Fibroblast of lung (primary cell): Measurements from ENCODE around the gene MOXD1.

Source experiments
- EZH2 ChIP-seq: IDR thresholded peaks from 2 replicates; pipeline ENCODE4 v1.5.1; 2012; ENCODE audit warnings: low read length, control low read depth, mild to moderate bottlenecking; ENCODE audit errors: missing control alignments
- TF ChIP-seq, protein P1 (sequence below), 2 donors: IDR thresholded peaks in 1 of 2; conservative IDR thresholded peaks in 1 of 2; 1 replicate in 1 of 2; 2 replicates in 1 of 2; pipeline ENCODE4 v1.5.1; 2011 to 2012; ENCODE audit warnings: low read length in 2 of 2, control low read depth in 1 of 2, inconsistent platforms in 1 of 2, low read depth in 1 of 2, mild to moderate bottlenecking in 1 of 2

DNA sequence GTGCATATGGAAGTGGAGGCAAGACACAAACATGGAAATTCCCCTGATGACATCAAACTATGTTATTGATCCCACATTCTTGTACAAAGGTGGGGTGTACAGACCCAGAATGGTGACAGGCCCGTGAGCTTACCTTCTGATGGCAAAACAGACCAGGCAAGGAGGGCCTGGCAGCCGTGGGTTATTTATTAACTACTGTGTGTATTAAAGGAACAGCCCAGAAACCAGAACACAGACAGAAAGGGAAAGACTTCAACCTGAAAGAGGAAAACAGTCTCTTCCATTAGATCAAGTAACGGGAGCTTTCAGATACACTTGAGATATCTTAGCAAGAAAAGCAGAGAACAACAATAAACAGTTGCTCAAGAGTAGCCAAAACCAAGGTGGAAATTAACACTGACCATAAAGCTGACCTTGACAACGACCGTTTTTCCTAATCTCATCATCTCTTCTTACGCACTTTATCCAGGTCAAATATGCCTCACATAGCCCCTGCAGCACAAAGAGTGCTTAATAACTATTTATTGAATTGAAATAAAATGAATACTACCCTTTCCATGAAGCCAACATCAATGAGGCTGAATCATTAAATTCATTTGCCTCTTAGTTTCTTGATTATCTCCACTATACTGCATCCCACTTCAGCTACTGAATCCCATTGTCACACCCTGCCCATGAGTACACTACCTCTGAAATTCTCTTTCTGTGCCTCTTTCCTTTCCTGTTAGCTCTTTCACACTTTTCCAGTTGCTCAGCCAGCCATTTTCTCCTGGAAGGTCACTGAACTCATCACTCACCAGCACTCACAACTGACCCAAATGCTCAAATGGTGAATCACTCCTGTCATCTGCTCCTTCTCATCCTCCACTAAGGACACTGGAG, 67.4 kb downstream of the MOXD1 start:
- TF ChIP-seq, protein P1, sequence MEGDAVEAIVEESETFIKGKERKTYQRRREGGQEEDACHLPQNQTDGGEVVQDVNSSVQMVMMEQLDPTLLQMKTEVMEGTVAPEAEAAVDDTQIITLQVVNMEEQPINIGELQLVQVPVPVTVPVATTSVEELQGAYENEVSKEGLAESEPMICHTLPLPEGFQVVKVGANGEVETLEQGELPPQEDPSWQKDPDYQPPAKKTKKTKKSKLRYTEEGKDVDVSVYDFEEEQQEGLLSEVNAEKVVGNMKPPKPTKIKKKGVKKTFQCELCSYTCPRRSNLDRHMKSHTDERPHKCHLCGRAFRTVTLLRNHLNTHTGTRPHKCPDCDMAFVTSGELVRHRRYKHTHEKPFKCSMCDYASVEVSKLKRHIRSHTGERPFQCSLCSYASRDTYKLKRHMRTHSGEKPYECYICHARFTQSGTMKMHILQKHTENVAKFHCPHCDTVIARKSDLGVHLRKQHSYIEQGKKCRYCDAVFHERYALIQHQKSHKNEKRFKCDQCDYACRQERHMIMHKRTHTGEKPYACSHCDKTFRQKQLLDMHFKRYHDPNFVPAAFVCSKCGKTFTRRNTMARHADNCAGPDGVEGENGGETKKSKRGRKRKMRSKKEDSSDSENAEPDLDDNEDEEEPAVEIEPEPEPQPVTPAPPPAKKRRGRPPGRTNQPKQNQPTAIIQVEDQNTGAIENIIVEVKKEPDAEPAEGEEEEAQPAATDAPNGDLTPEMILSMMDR (conservative IDR thresholded peaks at IDR 0.05 in 1 of 2, IDR thresholded peaks at IDR 0.05 in 1 of 2; ENCODE audit: low read depth in 1 of 2, low read length in 2 of 2): no peak
- no peak for TF ChIP-seq EZH2
